HG03025 (cell line): ENCODE measurements around the gene RBM26.

Experiments used
- ATAC-seq: cut with Tn5 transposase; IDR thresholded peaks from one replicate; pipeline ENCODE4 v1.9.1; 2021; ENCODE audit warnings: mild to moderate bottlenecking, moderate library complexity; ENCODE audit not compliant: unreplicated experiment, low FRiP score

The RBM26 gene

GRCh38 chr13:79349011-79349410 lies 57.0 kb downstream of the RBM26 start:
- no peak for ATAC-seq

DNA sequence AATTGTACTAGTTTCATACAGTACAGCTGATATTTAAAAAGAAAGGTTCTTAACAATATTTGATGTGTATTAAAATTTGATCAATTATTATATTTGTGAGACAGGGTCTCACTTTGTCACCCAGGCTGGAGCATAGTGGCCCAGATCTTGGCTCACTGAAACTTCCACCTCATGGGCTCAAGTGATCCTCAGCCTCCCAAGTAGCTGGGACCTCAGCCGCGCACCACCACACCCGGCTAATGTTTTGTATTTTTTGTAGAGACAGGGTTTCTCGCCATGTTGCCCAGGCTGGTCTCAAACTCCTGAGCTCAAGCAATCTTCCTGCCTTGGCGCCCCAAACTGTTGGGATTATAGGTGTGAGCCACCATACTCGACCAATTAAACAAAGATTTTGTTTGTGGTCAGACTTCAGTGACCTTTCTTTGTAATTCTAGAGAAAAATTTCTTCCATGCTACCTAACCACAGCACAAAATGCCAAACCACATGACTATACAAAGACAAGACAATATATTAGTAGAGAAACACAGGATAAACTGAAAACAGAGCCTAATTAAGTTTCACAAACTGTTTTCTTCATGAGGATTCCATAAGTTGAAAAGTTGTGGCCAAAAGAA lies 59.6 kb downstream of the RBM26 start:
- no peak for ATAC-seq

- ATAC-seq = no peak
These were observed 64.9 kb downstream of the RBM26 start for GRCh38 chr13:79341202-79341601.

GRCh38 chr13:79340490-79340889 lies 65.6 kb downstream of the RBM26 start:
- ATAC-seq = no peak

GRCh38 chr13:79338343-79338742 lies 67.7 kb downstream of the RBM26 start:
- no peak for ATAC-seq

GRCh38 chr13:79336966-79337365 lies 69.1 kb downstream of the RBM26 start:
- ATAC-seq = no peak

- no peak for ATAC-seq
These were observed 77.5 kb downstream of the RBM26 start for GRCh38 chr13:79328510-79328909.

DNA sequence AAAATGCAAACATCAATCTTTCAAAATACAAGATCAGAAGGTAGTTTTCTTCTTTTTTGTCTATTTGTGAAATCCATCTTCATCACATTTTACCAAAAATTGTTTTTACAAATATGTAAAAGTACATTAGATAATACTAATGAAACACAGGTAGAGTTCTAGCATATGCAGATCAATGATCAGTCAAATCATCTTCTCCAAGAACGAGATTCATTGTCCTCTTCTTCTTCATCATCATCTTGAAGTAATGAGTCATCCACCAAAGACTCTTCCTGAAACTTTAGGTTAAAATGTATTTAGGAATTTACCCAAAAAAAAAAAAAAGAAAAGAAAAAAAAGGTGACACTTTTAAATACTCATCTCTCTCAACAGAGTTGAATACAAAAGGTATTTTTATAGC lies 85.6 kb downstream of the RBM26 start:
- ATAC-seq = no peak

GRCh38 chr13:79318664-79319063 lies 87.4 kb downstream of the RBM26 start:
- ATAC-seq = no peak

DNA sequence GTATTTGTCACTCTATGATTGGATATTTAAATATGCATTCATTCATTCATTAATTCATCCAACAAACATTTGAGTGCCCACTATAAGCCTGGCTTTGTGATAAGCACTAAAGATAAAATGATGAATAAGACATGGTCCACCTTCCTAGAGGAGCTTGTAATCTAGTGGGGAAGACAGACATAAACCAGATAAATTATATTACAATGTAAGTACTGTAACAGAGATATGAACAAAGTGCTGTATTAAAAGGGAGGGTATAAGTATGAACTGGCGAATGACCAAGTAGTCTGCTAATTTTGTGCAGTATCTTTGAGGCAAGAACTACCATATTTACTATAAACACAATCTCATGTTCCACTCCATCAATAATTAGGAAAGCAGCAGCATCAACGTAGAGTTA lies 88.2 kb downstream of the RBM26 start:
- no peak for ATAC-seq

DNA sequence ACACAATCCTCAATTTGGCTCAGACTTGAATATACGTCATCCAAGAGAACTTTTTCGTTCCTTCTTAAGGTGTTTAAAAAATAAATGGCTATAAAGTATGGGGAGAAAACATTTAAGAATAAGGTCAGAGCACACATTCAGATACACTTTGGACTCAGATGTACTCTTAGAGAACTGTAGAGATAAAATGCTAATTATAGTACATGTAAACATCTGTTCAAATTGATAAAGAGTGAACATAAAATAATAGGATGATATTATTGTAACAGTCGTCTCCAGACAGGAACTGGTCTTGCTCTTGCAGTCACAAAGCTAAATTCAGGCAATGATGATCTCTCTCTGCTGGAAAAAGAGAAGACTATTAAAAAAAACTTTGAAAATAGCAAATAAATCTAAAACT lies 91.4 kb downstream of the RBM26 start:
- ATAC-seq = no peak

DNA sequence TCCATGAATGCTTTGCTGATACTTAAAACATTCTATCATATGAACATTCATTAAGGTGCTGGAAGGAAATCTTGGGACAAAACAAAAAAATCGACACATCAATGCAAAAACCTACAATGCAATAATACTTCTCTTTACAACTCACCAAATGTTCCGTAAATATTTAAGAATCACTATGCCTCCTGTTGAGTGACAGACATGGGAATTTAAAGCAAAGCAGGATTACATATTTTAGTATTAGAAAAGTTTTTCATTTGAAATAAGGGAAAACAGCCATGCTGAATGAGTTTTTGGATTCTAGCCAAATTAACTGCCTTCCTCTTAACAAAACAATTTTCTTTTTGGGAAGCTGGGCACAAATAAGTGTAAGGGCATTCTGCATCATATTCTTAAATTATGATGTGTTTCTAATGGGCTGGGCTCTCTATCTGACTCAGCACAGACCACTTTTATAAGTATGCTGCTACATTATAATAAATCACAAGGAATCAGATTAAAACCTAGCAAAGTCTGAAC lies 93.7 kb downstream of the RBM26 start:
- no peak for ATAC-seq

GRCh38 chr13:79311386-79311785 lies 94.7 kb downstream of the RBM26 start:
- no peak for ATAC-seq

DNA sequence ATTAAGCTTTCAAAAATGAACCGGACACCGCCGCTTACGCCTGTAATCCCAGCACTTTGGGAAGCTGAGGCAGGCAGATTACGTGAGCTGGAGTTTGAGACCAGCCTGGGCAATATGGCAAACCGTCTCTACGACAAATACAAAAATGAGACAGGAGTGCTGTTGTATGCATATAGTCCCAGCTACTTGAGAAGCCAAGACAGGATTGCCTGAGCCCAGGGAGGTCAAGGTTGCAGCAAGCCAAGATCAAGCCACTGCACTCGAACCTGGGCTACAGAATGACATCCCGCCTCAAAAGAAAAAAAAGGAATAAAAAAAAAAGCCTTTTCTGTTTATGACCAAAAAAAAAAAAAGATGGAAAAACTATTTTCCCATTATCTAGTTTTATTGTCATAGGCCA lies 96.4 kb downstream of the RBM26 start:
- no peak for ATAC-seq

GRCh38 chr13:79307866-79308298 lies 98.2 kb downstream of the RBM26 start:
- ATAC-seq = peak; percentile 79

DNA sequence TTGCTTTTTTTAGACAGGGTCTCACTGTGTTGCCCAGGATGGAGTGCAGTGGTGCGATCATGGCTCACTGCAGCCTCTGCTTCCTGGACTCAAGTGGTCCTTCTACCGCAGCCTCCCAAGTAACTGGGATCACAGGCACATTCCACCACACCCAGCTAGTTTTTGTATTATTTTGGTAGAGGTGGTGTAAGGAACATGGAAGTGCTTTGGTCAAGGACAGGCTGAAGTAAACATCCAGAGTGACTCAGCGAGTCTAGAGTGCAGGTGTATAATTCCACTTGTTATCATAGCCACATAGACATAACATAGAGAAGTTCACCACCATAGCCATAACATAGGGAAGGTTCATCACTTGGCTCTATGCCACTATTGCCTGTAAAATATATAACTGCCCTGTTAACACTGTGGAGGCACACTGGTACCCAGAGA lies 98.6 kb downstream of the RBM26 start:
- peak; percentile 29 for ATAC-seq

- no peak for ATAC-seq
These were observed 99.4 kb downstream of the RBM26 start for GRCh38 chr13:79306650-79307049.

GRCh38 chr13:79297128-79297527 lies 108.9 kb downstream of the RBM26 start:
- ATAC-seq = peak; percentile 76

DNA sequence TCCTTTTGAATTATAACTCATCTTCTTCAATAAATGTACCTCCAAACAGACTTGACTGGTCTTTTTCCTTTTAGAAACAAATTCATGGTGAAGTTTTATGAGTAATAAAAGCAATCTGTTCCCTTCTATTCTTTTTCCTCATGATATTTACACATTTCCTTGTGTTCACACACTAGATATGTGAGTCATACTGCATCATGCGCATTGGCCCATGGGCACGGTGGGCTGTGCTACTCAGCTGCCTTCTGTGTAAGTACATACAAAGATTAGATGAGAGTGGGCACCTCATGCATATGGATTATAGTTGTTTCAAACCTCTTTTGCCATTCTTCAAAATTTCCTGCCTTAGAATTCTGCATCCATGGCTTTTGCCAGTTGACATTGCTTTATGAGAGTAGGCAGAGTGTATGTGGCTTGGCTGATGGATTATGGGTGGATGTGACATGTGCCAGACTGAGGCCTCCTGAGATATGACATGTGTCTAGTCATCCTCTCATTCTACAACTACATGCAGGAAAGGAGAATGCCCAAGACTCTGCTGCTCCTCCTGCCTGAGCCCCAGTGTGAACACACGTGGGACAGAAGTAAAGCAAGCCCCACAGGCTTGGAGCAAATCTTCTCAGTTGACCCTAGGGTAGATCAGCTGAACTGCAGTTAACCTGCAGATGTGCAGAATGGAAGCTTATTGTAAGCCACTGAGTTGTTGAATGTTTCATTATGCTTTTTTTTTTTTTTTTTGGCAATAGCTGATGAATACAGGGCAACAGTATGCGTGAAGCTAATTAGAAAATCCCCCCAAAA lies 109.9 kb downstream of the RBM26 start:
- no peak for ATAC-seq

- no peak for ATAC-seq
These were observed 115.3 kb downstream of the RBM26 start for GRCh38 chr13:79290595-79291244.

DNA sequence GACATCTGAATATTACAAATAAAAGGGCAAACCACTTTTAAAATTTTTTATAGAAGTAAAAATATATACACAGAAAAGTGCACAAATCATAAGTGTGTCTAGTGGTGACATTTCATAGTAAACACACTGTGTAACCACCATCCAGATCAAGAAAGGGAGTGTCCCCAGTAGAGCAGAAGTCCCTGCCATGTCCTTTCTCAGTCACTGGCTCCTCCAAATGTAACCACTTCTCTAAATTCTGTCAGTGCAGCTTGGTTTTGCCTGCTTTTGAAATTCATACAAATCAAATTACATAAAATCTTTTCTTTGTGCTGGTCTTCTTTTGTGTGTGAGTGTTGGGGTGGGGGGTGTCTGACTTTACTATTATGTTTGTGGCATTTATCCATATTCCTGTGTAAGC lies 116.5 kb downstream of the RBM26 start:
- no peak for ATAC-seq
